ENCODE data around the gene MOCOS. TPM values are rescaled to one million over a fixed set of nuclear protein-coding genes. Genes with fewer than 3 reads are reported as not detected.

The MOCOS gene
- total and polyA plus RNA-seq, 2 of the 8 experiments (the other 6 are each of a cell fraction or from before 2014, with no cell fraction given): 4.7 to 5.8 TPM

- Histone ChIP-seq H2AFZ (ENCODE audit: low read length) (no peak overlapping the region), H3K4ac (replicated peaks; ENCODE audit: insufficient read length, low read depth, low read length) (no peak overlapping the region), H3K36me3 (ENCODE audit: control insufficient read depth in 2 of 4, insufficient read depth in 4 of 4, low read length in 3 of 4) (no peaks in the 10 kb centered on the region), H3K9me3 (ENCODE audit: insufficient read depth in 2 of 2, low read depth in 1 of 2, low read length in 1 of 2) (no peaks in the 10 kb centered on the region), H3K23ac (ENCODE audit: insufficient read length) (no peak overlapping the region), H3K27ac (ENCODE audit: low read depth, low read length) (no peak overlapping the region), H3K56ac (replicated peaks; ENCODE audit: insufficient read length, low read depth, low read length) (no peak overlapping the region), H2AK5ac (ENCODE audit: low read depth, low read length) (no peak overlapping the region), H3K4me1 (replicated peaks in 1 of 4; ENCODE audit: control insufficient read depth in 3 of 4, insufficient read depth in 4 of 4, low read length in 3 of 4) (peaks cover 3 to 16% (median 12%) of the 10 kb centered on the region in 4 experiments; a peak in 6 of 7 replicates), H2BK15ac (ENCODE audit: low read length) (no peak overlapping the region), H3K9ac (replicated peaks in 1 of 4; ENCODE audit: extremely low read depth in 1 of 4, low read depth in 3 of 4, low read length in 3 of 4) (no peak overlapping the region), H4K8ac (ENCODE audit: extremely low read depth, insufficient read depth, low read length) (no peak overlapping the region), H3K79me1 (ENCODE audit: low read depth, low read length) (peaks cover 4% of the 10 kb centered on the region; the same call in 1 of the 2 replicates), H4K20me1 (replicated peaks in 1 of 2; ENCODE audit: control insufficient read depth in 1 of 2, insufficient read depth in 2 of 2, low read length in 2 of 2) (peaks cover 4% of the 10 kb centered on the region in 2 experiments), H3K4me3 (ENCODE audit: extremely low read depth in 1 of 4, insufficient read depth in 2 of 4, low read depth in 3 of 4, low read length in 4 of 4) (no peak overlapping the region), H3K4me2 (ENCODE audit: insufficient read depth in 1 of 2, low read depth in 2 of 2, low read length in 2 of 2) (no peak overlapping the region), H2BK12ac (ENCODE audit: low read depth, low read length) (no peak overlapping the region), H3K79me2 (ENCODE audit: control insufficient read depth in 1 of 2, insufficient read depth in 2 of 2, low read length in 2 of 2) (peaks cover 0 to 13% of the 10 kb centered on the region in 2 experiments; a peak in 2 of 4 replicates), H3K27me3 (replicated peaks in 1 of 4; ENCODE audit: control insufficient read depth in 3 of 4, extremely low read depth in 1 of 4, insufficient read depth in 3 of 4, low read length in 3 of 4) (no peaks in the 10 kb centered on the region; a peak in 1 of 7 replicates), H2BK5ac (ENCODE audit: low read depth, low read length) (no peak overlapping the region), H3K14ac (ENCODE audit: insufficient read length) (no peak overlapping the region), H2BK20ac (ENCODE audit: low read length) (no peak overlapping the region), H2BK120ac (replicated peaks; ENCODE audit: low read depth, low read length) (no peak overlapping the region), H4K5ac (ENCODE audit: insufficient read length, low read depth, low read length) (no peak overlapping the region), H4K91ac (replicated peaks; ENCODE audit: insufficient read length, low read length) (no peak overlapping the region), H3K18ac (ENCODE audit: extremely low read depth, low read length) (no peak overlapping the region), H3K23me2 (ENCODE audit: low read depth, low read length) (no peaks in the 10 kb centered on the region)
- FAIRE-seq (no peak), DNase-seq (ENCODE audit: low read depth in 1 of 2, low spot score in 2 of 2) (no peak)
- ChIA-PET CTCF (ENCODE audit: partially characterized antibody) (interaction anchor here (1.0 to 1.7 kb wide), 2 partner anchors 30 to 107 kb away, joined by 4 to 8 read pairs; no protein-coding TSS in a partner anchor), POLR2A (ENCODE audit: partially characterized antibody) (no interaction called here)
- TF ChIP-seq BCL11A (IDR thresholded peaks at IDR 0.05; ENCODE audit: low read depth in 2 of 2, low read length in 2 of 2) (no peak), KDM4A (IDR thresholded peaks at IDR 0.05; ENCODE audit: low read depth, low read length, severe bottlenecking) (no peak), CBX5 (IDR thresholded peaks at IDR 0.05; ENCODE audit: low read depth, low read length) (no peak), TAF1 (IDR thresholded peaks at IDR 0.05; ENCODE audit: low read depth, low read length) (no peak), POLR2AphosphoS5 (IDR thresholded peaks at IDR 0.05; ENCODE audit: low read depth, low read length) (no peak), EGR1 (IDR thresholded peaks at IDR 0.05; ENCODE audit: borderline replicate concordance, low read depth, low read length) (no peak), SP4 (IDR thresholded peaks at IDR 0.05; ENCODE audit: low read length) (no peak), ZNF274 (IDR thresholded peaks at IDR 0.05; ENCODE audit: borderline replicate concordance, extremely low read depth, low read length) (no peak), TAF7 (optimal IDR thresholded peaks at IDR 0.05; ENCODE audit: borderline replicate concordance, low read depth, low read length) (no peak), RFX5 (IDR thresholded peaks at IDR 0.05; ENCODE audit: borderline replicate concordance, low read depth, low read length) (no peak), POU5F1 (IDR thresholded peaks at IDR 0.05; ENCODE audit: low read depth, low read length) (no peak), ATF3 (IDR thresholded peaks at IDR 0.05; ENCODE audit: insufficient read depth, low read depth, low read length) (no peak), SIX5 (IDR thresholded peaks at IDR 0.05; ENCODE audit: low read depth, low read length) (no peak), YY1 (IDR thresholded peaks at IDR 0.05; ENCODE audit: low read depth, low read length) (no peak)
- 73% methylated on average over 2 of the region's 2 CpGs; no CpG with 5 or more reads in 1 of the 2 experiments for WGBS, 2 experiments (ENCODE audit: extremely low coverage in 1 of 2, insufficient coverage in 1 of 2, insufficient read length in 1 of 2, insufficient replicate concordance in 2 of 2, low coverage in 1 of 2, low lambda C conversion rate in 2 of 2, missing lambda C conversion rate in 1 of 2)
These were observed 118.1 kb downstream of the MOCOS start for GRCh38 chr18:36305375-36305774.

Data from H1 (cell line).